Upper lobe of left lung (tissue), 4 donors: ENCODE measurements around the gene LYZL2.

Experiments
- EP300 ChIP-seq, 4 donors: sonication (generic); formaldehyde crosslinking; IDR thresholded peaks; one replicate each; pipeline ENCODE4 v1.5.1; 2017; ENCODE audit warnings: antibody characterized with exemption in 4 of 4, control low read depth in 2 of 4
- POLR2AphosphoS5 ChIP-seq, 2 donors: sonication (generic); formaldehyde crosslinking; IDR thresholded peaks; one replicate each; pipeline ENCODE4 v1.5.1; 2017; ENCODE audit warnings: antibody characterized with exemption in 2 of 2
- TF ChIP-seq, protein P1 (sequence below), 6 experiments: fragments of 450-650 bp in 4 of 6; fragments of 200-600 bp in 2 of 6; sonication (generic) in 2 of 6; IDR thresholded peaks; one replicate each; pipeline ENCODE4 v1.5.1; 2016 to 2019; ENCODE audit warnings: antibody characterized with exemption in 6 of 6

- TF ChIP-seq, protein P1, sequence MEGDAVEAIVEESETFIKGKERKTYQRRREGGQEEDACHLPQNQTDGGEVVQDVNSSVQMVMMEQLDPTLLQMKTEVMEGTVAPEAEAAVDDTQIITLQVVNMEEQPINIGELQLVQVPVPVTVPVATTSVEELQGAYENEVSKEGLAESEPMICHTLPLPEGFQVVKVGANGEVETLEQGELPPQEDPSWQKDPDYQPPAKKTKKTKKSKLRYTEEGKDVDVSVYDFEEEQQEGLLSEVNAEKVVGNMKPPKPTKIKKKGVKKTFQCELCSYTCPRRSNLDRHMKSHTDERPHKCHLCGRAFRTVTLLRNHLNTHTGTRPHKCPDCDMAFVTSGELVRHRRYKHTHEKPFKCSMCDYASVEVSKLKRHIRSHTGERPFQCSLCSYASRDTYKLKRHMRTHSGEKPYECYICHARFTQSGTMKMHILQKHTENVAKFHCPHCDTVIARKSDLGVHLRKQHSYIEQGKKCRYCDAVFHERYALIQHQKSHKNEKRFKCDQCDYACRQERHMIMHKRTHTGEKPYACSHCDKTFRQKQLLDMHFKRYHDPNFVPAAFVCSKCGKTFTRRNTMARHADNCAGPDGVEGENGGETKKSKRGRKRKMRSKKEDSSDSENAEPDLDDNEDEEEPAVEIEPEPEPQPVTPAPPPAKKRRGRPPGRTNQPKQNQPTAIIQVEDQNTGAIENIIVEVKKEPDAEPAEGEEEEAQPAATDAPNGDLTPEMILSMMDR (IDR thresholded peaks at IDR 0.05): no peak
- TF ChIP-seq POLR2AphosphoS5 (IDR thresholded peaks at IDR 0.05) (no peak), EP300 (IDR thresholded peaks at IDR 0.05) (no peak)
Observed at GRCh38 chr10:30589441-30589840, 40.1 kb downstream of the LYZL2 start.
